GM18951 (cell line): ENCODE measurements around the gene CACNB4.
"Not testable (repeated sequence)": the region's sequence is repeated elsewhere in the genome, so short reads cannot be mapped to it uniquely, and the experiment has no call there.

Source experiments
- POLR2A ChIP-seq: IDR thresholded peaks from 4 replicates; pipeline ENCODE4 v1.6.1; 2011; ENCODE audit warnings: mild to moderate bottlenecking; ENCODE audit not compliant: insufficient read length, insufficient read depth; ENCODE audit errors: extremely low read depth
- in situ Hi-C: fragments of 300-500 bp; cut with MboI; formaldehyde crosslinking; loops from one replicate; pipeline ENCODE4 v1.12.0; 2022; ENCODE audit warnings: low sequenced_read_pairs, mixed read lengths, inconsistent platforms; ENCODE audit not compliant: unreplicated experiment

Gene CACNB4

DNA sequence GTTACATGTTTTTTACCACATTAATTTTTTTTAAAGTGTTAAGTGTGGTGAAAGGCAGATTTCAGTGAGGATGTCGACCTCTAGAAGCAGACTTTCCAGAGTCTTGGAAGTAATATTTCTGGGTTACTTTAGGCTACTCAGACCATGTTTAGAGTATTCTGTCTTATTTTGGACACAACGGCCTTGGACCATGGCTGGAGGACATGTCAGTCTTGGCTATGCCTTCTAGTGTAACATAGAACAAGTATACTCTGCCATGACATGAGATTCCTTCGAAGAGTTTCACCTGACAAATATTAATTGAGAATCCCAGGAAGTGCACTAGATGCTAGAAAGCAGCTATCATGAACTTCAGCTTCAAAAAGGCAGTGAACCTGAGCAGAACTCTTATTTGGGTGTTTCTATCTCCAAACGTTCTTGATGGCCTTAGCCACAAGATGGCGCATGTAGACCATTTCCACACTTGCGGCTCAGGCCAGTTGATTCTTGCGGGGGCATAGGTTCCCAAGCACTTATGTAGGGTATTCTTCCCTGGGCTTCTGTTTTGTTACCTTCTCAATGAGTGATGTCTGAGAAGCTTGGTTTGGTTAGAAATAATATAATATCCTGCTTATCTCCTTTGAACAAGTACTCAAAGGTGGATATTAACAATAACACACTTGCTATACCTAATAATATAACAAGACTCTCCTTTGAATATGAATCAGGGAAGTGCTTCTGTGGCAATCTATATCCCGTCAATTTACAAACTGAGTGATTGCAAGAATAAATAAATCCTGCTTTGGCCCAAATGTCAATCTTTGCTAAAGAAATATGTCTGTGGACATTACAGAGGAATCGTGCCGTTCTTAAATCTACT is 62.0 kb downstream of the CACNB4 start:
- in situ Hi-C loops: loop anchor here (10.0 kb wide), 1 partner anchor 138 kb away; the partner anchor contains the start of gene STAM2
- no peak for TF ChIP-seq POLR2A

DNA sequence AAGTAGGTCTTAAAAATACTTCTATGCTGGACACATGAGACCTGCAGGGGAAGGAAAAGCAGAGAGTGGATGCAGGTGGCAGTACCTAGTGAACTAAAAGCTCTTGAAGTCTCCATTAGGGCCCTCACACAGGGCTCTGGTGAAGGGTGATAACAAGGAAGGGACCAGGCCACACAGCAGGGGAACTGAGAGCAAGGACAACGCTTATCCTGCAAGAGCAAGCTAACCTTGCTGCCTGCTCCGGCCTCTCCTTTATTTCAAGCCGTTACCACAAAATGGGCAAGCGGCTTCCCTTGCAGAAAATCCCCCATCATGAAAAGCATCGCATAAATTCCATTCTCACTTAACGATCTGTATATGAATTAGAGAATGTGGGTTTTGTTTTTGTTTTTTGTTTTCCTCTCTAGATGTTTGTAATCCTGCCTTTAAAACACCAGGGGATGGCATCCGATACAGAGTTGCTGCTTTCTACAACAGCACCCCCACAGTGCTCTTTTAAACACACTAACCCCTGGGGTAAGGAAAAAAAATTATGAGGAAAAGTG is 64.5 kb downstream of the CACNB4 start:
- in situ Hi-C loops: loop anchor here (10.0 kb wide), 1 partner anchor 140 kb away; the partner anchor contains the start of gene STAM2
- TF ChIP-seq POLR2A: no peak

DNA sequence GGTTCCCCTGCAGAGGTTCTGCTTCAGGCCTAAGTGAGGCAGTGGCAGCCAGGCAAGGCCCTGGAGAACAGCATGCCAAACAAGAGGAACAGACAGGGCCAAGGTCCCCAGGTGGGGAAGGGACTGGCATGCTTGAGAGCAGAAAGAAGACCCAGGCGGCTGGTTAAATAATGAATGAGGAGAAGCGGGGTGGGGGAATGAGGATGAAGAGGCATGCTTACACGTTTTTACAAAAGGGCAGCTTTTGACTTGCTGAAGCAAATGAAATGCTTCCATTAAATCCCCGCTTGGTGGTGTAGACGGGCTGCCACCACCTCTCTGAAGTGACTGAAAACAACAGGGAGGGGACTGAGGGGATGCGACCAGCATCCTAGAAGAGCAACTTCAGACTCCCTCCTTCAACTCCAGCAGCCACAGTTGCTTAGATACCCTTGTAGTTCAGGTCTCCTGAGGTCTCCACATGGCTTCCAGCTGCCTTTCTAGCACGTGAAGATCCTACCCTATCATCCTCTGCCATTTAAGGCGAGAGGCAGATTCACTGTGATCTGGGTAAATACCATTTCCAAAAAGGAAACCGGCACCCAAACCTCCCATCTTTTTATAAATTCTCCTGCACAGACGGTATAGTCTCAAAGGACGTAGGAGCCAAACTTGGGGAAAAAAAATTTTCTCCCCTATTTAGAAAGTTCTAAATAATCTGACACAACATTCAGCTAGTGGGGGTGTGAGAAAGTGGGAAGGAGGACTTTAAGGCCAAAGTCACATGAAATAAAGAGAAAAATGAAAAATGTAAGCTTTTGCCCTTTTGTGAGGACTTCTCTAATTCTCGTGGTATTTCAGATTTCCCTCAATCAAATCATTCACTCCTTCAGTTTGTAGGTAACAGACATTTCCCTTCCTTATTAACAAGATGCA is 65.6 kb downstream of the CACNB4 start:
- in situ Hi-C loops: loop anchor here (10.0 kb wide), 1 partner anchor 142 kb away; the partner anchor contains the start of gene STAM2
- no peak for TF ChIP-seq POLR2A

DNA sequence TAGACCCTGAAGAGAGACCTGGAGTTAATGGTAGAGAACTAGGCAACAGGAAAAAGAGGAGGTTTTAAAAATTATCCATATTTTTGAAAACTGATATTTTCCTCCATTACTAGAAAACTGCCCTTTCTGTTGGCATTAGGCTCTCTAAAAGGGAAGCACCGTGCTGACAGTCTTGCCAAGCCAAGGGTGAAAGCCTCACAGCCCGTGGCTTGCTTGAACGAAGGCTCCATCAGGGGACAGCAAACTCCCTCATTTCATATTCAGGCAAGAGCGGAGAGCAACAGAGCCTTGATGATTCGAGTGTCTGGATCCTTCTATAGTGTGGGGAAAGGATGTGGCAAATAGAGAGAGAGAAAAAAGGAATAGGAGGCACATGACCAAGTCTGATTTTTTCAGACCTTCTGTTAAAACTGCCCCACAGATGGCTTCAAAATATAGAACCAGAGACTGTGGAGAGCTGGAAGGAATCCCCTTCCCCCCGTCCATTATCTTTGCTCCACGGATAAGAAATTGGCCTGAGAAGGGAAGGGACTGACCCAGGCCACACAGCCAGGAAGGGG is 67.0 kb downstream of the CACNB4 start:
- no peak for TF ChIP-seq POLR2A
- in situ Hi-C loops: loop anchor here (10.0 kb wide), 1 partner anchor 143 kb away; the partner anchor contains the start of gene STAM2

DNA sequence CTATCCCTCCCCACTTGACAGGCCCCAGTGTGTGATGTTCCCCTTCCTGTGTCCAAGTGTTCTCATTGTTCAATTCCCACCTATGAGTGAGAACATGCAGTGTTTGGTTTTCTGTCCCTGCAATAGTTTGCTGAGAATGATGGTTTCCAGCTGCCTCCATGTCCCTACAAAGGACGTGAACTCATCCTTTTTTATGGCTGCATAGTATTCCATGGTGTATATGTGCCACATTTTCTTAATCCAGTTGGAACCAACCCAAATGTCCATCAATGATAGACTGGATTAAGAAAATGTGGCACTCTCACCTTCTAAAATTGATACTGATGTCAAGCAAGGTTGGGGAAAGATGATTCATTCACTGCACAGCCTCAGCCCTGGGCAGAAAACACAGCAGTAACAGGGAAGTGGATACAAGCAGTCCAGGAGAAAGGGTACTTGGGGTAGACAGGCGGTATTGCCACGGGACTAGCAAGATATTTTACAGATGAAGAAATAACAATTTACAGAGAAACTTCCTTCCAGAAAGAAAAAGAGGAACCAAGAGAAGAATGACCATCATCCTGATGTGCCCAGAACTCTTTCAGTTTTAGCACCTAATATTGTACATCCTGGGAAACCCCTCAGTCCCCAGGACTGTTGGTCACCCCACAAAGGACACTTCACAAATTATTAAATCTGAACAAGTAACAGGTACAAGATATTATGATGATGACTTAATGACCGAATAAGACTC is 68.1 kb downstream of the CACNB4 start:
- in situ Hi-C loops: loop anchor here (10.0 kb wide), 1 partner anchor 144 kb away; the partner anchor contains the start of gene STAM2

DNA sequence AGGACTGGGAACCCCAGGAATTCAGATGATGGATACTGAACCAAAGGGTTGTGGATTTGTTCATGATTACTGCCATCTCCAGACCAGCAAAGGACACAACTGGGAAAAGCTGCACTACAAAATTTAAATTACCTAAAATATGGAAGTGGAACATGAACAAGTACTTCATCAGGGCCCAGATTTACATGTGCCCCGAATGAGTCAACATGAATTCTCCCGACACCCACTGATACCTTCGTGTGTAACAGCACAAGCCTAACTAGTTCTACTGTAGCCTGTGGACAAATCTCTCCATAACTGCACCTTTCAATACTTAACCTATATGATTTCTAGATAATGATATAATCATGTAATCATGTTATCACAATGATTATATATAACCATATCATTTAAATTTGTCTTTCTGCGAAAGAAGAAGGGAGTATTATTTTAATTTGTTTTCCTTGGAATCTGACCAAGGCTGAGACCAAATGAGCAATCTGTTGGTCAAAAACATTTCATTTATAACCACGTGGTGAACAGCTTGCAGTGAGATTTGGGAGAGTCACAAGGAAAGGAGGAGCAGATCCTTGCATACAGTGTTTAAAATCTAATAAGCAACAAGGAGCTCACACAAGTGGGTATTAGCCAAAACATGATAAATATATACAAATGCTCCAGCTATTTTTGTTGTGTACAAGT is 70.5 kb downstream of the CACNB4 start:
- in situ Hi-C loops: no loop called here
- no peak for TF ChIP-seq POLR2A

DNA sequence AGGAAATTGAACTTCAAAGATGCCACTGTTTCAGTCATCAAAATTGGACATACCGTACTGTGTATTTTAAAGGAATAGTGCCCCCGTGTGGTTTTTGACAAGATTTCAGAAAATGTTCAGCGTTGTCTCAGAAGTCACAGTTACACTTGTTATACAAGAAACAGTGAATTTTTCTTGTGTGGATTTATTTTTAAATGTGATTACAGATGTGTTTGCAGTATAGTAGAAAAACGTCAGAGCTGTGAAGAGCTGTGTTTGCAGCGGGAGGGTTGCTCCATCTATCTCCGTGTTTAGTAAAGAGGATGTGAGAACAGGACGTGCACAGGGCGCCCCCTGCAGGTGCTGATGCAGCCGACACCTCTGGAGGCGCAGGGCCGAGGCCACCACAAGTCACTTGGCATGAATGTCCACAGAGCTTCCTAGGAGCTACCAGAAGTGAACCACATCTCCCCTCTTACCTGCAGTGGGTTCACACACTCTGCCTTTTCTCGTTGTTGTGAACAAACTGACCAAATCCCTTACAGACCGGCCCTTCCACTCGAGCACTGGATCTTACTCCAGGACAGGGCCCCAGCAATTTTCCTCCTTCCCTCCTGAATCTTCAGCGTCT is 73.1 kb downstream of the CACNB4 start:
- in situ Hi-C loops: no loop called here
- no peak for TF ChIP-seq POLR2A

DNA sequence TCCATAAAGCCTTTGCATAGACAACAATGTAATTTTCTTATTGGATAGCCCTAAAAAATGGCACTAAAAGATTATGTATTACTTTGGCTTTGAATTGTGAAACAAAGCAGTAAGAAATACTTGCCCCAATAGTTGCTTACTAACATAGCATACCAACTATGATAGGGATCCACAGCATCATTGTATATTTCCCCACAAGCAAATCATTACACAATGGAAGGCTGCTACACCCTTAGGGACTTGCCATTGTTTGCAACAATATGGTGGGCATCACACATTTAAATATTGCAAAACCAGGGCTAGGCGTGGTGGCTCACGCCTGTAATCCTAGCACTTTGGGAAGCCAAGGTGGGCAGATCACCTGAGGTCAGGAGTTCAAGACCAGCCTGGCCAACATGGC is 74.4 kb downstream of the CACNB4 start:
- in situ Hi-C loops: no loop called here
- no peak for TF ChIP-seq POLR2A

DNA sequence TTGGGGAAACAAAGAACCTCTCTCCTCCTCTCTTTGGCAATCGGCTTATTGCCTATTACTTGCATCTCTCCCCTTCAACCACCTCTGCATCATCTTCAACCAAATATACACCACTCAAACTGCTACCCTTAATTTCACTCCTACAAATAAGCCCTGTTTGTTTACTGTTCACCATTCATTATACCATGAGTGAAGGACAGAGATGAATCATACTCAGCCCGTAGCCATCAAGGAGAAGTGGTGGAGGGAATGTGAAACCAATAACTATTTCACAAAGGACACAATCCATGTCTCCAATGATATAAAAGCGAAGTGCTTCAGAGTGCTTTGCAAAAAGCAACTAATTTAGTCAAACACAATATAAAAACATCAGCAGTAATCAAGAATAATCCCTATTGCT is 76.8 kb downstream of the CACNB4 start:
- in situ Hi-C loops: no loop called here
- no peak for TF ChIP-seq POLR2A

DNA sequence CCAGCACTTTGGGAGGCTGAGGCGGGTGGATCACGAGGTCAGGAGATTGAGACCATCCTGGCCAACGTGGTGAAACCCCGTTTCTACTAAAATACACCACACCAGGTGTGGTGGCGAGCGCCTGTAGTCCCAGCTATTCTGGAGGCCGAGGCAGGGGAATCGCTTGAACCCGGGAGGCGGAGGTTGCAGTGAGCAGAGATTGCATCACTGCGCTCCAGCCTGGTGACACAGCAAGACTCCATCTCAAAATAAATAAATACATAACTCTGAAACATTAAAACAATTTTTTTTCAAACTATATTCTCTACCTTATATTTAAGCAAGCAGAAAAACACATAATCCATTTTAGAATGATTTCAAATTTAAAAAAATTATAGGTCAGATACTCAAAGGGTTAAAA is 77.8 kb downstream of the CACNB4 start:
- in situ Hi-C loops: not testable (repeated sequence)

DNA sequence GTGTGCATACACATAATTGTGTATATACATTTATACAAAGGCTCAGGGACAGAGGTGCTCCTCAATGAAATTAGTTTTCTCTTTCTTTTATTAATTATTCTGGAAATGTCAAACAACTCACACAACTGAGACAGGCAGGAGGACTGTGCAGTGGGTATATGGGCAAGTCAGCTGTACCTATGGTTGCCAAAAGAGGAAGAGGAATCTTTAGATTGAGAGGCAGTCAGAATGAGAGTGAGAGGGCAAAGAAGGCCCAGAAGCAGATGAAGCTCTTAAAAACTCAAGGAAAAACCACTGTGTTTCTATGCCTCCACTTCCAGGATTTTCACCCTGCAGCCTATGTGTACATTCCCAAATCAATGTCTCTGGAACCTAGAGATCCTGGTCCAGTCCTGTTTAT is 79.1 kb downstream of the CACNB4 start:
- no peak for TF ChIP-seq POLR2A
- in situ Hi-C loops: no loop called here
